NB4 (cell line): ENCODE measurements around the gene TRMT44.

ENCODE experiments used
- DNase-seq: peaks from one replicate; pipeline ENCODE4 v3.0.0; 2010; ENCODE audit warnings: low read depth
- H3K4me3 ChIP-seq: one replicate; pipeline ENCODE4 v1.5.1; 2011; ENCODE audit warnings: mild to moderate bottlenecking, low read depth, low read length, moderate library complexity
- CTCF ChIP-seq: IDR thresholded peaks from one replicate; pipeline ENCODE4 v1.5.1; 2012; ENCODE audit warnings: low read depth, low read length
- MAX ChIP-seq: IDR thresholded peaks from 2 replicates; pipeline ENCODE4 v1.6.1; 2011; ENCODE audit warnings: low read depth, low read length
- MYC ChIP-seq: IDR thresholded peaks from 2 replicates; pipeline ENCODE4 v1.6.1; 2011; ENCODE audit warnings: low read depth, low read length
- POLR2A ChIP-seq: IDR thresholded peaks from 2 replicates; pipeline ENCODE4 v1.6.1; 2011; ENCODE audit warnings: mild to moderate bottlenecking; ENCODE audit not compliant: insufficient read length; ENCODE audit errors: extremely low read depth

The TRMT44 gene

GRCh38 chr4:8393593-8394038, 47.0 kb upstream of the TRMT44 start:
- H3K4me3 ChIP-seq: no peak overlapping the region
- DNase-seq: no peak
- TF ChIP-seq MAX (no peak), CTCF (no peak), MYC (no peak), POLR2A (no peak)

- no peak overlapping the region for H3K4me3 ChIP-seq
- DNase-seq: no peak
- no peak for TF ChIP-seq MYC
- no peak for TF ChIP-seq CTCF
- TF ChIP-seq MAX: no peak
- no peak for TF ChIP-seq POLR2A
Observed at GRCh38 chr4:8394061-8394519, 46.5 kb upstream of the TRMT44 start.

GRCh38 chr4:8394806-8395205, 45.8 kb upstream of the TRMT44 start:
- H3K4me3 ChIP-seq: no peak overlapping the region

GRCh38 chr4:8395504-8396296, 44.9 kb upstream of the TRMT44 start:
- no peak for DNase-seq
- TF ChIP-seq CTCF (no peak), MYC (no peak), MAX (no peak), POLR2A (no peak)
- no peak overlapping the region for H3K4me3 ChIP-seq

More at GRCh38 chr4:8394806-8395205, 45.8 kb upstream of the TRMT44 start:
- no peak for DNase-seq
- TF ChIP-seq CTCF: no peak
- TF ChIP-seq POLR2A: no peak
- TF ChIP-seq MYC: no peak
- no peak for TF ChIP-seq MAX

- no peak for DNase-seq
- H3K4me3 ChIP-seq: no peak overlapping the region
- TF ChIP-seq MAX (no peak), POLR2A (no peak), MYC (no peak), CTCF (no peak)
Observed at GRCh38 chr4:8396762-8397406, 43.7 kb upstream of the TRMT44 start.
